G401 (cell line): ENCODE measurements around the gene HAND2. TPM values are rescaled to one million over a fixed set of nuclear protein-coding genes. Genes with fewer than 3 reads are reported as not detected.
A peak's percentile ranks its signal among the peaks of the same experiment; 100 is the strongest.

ENCODE experiments used
- DNase-seq: peaks from one replicate; pipeline ENCODE4 v3.0.0-alpha.2; 2015; ENCODE audit warnings: low spot score
- in situ Hi-C: cut with HindIII; loops from 2 replicates; pipeline ENCODE4 v1.10.0; 2016; ENCODE audit warnings: low sequenced_read_pairs, mixed read lengths
- total RNA-seq: library from RNA; depleted of rRNA; stranded (reverse); fragments of >200 nt; shearing (Covaris generic); gene quantifications from 2 replicates; pipeline ENCODE4 v1.2.3, GENCODE V29; 2014

The HAND2 gene
- total RNA-seq, 1 experiment from 2014 or later: 0.41 TPM

GRCh38 chr4:173508386-173509035 is 21.5 kb downstream of the HAND2 start:
- in situ Hi-C loops: no loop called here
- DNase-seq: no peak

- DNase-seq: no peak
- in situ Hi-C loops: no loop called here
Observed at GRCh38 chr4:173507471-173508385, 22.3 kb downstream of the HAND2 start.

DNA sequence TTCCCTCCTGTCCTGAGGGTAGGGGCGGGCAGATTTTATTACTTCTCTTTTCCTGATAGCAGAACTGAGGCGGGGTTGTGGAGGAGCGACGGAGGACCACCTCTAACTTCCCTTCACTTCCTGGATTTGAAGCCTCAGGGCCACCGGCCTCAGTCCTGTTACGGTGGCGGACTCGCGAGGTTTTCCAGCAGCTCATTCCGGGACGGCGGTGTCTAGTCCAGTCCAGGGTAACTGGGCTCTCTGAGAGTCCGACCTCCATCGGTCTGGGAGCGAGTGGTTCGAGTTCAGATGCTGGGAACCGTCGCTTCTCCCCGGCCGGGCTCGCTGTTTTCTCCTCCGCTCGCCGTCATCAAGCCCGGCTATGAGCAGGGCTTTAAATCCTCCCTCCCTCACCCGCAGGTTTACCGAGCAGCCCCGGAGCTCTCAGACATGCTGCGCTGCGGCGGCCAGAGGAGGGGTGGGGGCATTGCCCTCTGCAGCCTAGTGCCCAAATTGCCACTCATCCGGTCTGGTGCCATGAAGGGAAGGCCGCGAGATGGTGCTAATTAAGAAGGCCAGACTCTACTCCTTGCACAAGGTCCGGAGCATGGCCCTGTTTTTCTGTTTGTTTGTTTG is 23.3 kb downstream of the HAND2 start:
- in situ Hi-C loops: no loop called here
- no peak for DNase-seq

DNA sequence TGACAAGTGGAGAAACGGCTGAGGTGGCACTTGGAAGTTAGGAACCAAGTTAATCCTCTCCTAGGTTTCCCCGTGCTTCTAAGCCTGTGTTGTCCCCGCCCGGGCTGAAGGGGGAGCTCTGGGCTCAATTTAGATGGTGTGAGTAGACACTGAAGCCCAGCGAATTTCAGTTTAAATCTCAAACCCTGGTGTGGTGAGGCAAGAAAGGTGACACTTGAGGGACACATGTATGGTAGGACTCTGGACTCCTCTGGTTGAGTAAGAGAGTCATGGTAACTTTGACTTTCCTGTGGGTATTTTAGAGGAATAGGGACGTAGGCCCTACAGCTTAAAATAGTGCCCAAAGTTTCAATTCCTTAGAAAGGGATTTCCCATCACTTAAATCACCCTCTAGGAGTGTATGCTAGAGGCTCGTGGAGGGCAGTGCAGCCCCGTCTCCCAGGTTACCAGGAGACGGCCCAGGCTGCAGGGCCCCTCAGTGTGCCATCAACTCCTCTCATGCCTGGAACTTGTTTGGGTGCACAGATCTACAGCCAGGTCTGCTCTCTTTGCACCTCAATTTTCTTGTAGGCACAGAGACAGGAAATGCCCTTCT is 24.0 kb downstream of the HAND2 start:
- in situ Hi-C loops: no loop called here

DNA sequence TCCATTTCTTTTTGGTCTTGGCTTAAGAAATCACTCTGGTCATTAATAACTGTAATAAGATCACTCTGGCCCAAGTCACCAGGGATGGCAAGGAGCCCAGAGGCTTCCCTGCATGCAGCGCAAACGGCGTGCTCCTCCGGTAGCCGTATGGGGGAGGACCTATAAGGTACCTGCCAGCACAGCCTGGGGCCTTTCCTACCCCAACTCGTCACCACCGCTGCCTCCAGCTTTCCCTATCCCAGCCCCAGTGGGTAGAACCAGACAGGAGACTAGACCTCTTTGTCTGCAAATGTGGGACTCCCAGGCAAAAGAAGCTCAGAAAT is 25.9 kb downstream of the HAND2 start:
- no peak for DNase-seq
- in situ Hi-C loops: no loop called here

More for the DNA sequence above, 24.0 kb downstream of the HAND2 start:
- peak; percentile 22 for DNase-seq

DNA sequence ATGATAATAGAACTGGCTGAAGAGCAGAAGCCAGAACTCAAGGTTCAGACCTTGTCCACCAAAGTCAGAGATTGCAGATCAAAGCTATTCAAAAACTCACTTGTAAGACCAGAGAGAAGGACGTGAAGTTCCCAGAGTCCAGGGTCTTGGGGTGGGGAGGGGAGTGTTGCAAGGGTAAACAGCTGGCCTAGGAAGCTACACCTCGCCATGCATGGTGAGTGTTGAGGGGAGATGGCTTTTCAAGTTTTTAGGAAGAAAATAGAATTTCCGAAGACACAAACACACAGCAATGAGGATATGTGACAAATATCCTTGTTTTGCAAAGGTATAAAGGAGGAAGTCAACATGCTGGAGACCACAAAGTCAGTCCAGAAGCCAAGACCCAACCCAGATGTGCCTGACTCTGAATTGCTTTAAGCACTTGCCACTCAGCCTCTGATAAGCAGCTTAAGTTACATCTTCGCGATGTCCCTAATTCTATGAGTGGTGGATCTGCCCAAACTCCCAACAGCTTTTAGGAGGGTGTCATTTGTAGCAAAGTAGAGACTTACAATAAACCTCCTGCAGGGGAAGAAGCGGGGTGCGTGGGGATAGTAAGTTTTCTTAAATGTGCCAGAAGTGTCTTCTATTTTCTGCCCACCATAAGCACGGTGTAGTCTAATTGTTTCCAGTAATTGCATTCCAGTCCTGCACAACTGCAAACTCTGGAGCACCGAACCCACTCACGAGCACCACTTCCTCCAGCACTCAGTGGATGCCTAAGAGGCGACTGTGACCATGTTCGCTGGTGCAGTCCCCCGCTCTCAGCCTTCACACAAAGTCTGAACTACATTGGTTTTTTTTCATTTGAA is 26.5 kb downstream of the HAND2 start:
- in situ Hi-C loops: no loop called here

GRCh38 chr4:173502282-173502681 is 27.7 kb downstream of the HAND2 start:
- in situ Hi-C loops: no loop called here
- no peak for DNase-seq

More for the DNA sequence above, 26.5 kb downstream of the HAND2 start:
- no peak for DNase-seq

DNA sequence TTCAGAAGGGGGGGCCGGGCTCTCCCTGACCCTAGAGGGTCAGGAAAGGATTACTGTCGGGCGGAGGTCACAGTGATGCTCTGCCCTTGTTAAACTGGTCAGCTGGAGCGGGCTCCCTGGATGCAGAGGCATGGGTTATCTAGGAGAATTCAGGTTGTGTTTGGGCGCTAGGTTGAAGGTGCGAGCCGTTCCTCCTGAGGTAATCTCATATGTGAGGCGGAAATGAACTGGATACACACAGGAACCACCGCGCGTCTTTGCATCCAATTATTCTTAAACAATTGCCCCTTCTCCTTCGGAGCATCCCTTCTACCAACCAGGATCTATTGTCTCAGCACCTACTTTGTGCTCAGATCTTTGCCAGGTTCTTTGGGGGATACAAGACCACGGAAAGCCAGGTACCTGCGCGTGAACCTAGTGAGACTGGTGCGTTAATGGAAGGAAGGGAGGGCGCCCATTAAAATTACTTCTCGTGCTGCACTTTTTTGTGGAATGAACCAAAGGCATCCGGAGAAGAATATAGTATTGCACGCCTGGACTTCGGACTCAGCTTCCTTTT is 28.4 kb downstream of the HAND2 start:
- DNase-seq: no peak
- in situ Hi-C loops: no loop called here

DNA sequence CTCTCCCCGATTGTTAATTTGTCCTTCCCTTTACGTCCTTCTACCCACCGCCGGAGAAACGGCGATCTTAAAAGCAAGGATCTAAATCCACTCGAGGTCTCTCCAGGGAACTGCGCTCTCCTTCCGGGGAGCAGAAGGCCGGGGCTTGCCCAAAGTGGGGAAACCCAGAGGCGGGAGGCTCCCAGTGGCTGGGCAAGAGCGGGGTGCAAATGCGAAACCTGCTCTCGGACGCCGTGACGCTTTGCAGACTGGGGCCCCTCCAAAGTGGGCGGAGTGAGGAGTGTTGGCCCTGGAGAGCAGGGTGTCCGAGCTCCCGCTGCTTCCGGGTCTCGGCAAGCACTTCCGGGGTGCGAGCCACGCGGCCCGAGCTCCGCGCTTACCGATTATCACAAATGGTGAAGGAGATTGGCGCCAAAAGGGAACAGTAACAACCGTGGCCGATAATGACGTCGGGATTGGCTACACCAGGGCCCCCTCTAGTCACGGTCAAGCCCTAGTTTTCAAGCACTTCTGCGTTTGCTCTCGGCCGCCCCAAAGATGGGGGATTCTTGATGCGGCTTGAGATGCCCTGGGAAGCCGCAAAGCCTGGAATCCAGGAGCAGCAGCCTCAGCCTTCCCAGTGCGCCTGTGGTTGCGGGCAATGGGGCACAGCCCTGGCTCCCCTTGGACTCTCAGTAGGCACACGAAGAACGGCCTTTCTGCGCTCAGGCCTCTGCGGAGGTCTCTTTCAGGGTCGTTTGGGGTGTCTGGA is 29.0 kb downstream of the HAND2 start:
- in situ Hi-C loops: no loop called here

GRCh38 chr4:173499658-173500535 is 30.1 kb downstream of the HAND2 start:
- DNase-seq: no peak
- in situ Hi-C loops: no loop called here

More for the DNA sequence above, 29.0 kb downstream of the HAND2 start:
- DNase-seq: no peak

GRCh38 chr4:173498771-173499170 is 31.3 kb downstream of the HAND2 start:
- in situ Hi-C loops: no loop called here
- no peak for DNase-seq

DNA sequence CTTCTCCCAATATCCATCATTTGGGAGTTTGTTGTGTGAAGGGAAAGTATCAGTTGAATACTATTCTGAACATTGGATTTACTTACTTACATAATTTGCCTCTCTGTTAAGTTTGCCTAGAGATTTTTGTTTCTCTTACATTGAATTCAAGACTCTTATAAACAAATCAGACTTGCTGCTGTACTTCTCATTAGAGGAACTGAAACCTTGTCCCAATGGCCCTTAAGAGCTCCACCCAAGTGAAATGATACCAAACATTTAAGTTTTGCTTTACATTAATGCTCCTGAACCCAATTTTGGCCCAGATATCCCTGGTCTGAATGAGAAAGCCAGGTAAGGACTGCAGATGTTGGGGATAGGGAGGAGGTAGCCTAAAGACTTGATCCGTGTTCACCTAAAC is 32.0 kb downstream of the HAND2 start:
- no peak for DNase-seq
- in situ Hi-C loops: no loop called here

DNA sequence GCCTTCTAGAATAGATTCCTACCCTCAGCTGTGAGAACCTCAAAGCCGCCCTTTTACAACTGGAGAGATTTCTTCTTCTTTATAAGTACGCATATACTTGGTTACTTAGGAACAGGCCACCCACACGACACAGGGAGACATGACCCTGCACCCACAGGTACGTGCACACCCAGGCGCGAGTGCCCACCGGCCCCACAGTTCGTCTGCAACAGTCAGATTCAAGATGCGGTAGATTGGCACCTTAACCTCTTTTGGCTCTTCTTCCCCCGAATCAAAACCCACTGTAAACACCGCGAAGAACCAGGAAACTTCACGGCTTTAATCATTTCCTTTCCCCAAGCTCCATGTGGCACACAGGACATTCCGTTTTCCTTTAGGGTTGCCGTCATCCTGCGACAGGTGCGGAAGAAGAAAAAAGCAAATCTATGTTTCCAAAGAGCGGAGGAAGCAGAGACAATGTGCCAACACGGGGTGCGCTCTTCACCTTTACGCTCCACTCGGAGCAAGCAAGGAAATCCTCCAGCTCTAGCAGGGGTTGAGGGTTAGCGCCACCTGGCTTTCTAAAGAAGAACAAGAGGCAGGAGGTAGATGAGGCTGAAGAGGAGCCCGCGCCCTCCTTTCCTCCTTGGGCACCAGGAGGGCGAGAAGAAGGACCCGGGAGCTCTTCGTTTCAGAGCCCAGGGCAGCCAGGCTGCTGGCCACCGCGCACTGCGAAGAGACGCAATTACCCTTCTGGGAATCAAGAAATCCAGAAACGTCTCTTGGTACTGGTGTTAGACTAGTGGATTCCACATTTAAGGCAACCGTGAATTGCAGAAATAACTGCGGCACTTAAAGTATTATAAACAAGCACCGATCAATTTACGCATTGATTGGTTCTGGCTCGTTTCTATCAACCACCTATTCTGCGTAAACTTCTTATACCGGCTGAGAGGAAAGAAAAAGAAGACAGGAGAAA is 35.7 kb downstream of the HAND2 start:
- in situ Hi-C loops: no loop called here
- DNase-seq: peak; percentile 85

- in situ Hi-C loops: no loop called here
- DNase-seq: no peak
Observed at GRCh38 chr4:173493041-173493440, 37.0 kb downstream of the HAND2 start.

DNA sequence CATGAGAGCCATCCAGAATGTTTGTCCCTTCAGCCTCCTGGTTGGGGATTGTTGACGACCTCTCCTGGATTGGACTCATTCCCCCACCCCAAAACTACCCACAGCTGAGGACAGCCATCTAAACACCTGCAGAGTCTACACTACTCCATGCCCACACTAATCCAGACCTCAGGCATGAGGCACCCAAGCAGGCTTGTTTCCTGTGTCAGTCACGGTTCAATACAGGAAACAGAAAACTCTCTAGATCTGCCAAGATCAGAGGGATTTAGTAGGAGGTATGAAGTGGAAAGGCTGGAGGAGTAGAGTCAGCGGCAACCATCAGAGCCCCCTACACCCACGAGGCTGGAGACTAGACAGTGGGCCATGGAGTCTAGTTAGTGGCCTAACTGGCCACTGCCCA is 37.7 kb downstream of the HAND2 start:
- no peak for DNase-seq
- in situ Hi-C loops: no loop called here
